ENCODE results near the gene CYB561.

CYB561 gene

DNA sequence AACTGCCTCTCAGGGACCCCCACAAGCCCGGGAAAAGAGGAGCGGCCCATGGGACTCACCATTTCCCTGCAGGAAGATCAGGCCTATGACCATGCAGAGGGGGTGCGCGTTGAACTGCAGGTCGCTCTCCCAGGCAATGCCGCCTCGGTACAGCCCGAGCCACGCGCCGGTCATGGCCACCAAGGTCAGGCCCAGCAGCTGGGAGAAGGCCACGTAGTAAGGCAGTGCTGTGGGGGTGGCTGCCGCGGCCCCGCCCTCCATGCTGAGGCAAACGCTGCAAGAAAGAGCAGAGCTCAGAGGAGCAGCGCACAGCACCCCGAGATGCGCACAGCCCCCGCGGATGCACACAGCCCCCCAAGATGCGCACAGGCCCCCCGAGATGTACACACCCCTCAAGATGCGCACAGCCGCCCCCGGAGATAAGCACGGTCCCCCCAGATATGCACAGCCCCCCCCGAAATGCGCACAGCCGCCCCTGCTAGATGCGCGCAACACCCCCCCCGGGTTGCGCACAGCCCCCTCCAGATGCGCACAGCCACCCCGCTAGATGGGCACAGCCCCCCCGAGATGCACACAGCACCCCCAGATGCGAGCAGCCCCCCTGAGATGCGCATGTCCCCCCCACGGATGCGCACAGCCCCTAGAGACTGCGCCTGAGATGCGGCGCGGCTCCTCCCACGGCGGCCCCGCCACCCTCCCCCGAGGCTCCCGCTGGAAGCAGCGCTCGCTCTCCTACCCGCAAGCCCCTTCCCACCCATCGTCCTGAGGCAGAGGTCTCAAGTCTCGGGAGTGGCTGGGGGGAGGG lies 8.6 kb downstream of the CYB561 start:
- in situ Hi-C loops (cut with MboI; ENCODE audit: low sequenced_read_pairs), result loop anchor here (10.0 to 25.0 kb wide), 2 partner anchors 167 to 400 kb away; partner anchors contain the start of genes FTSJ3, PSMC5, SMARCD2 and TACO1

DNA sequence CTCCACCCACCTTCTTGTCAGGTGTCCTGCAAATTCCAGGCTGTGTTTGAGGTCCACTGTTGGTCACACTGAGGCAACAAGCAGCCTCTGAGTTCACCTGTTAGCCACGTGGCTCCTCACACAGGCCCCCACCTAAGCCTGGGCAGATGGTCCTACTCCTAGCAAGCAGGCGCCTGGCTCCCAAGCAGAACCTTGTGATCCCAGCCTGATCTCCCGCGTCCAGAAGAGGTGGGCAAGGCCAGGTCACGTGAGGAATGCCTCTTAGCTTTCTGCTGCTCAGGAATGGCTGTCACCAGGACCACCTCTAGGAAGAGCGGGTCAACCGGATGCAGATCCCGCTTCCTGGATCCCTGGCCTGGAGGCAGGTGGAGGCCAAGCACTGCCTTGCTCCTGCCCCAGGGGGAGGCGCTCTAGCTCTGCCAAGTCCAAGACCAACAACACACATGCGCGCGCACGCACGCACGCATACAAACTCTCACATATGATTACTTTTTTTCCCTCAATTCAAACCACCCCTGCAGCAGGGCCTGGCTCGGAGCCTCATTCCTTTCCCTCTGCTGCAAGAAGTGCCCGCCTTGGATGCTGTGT lies 9.5 kb downstream of the CYB561 start:
- in situ Hi-C loops (cut with MboI; ENCODE audit: low sequenced_read_pairs), result loop anchor here (10.0 to 25.0 kb wide), 2 partner anchors 168 to 401 kb away; partner anchors contain the start of genes FTSJ3, PSMC5, SMARCD2 and TACO1

DNA sequence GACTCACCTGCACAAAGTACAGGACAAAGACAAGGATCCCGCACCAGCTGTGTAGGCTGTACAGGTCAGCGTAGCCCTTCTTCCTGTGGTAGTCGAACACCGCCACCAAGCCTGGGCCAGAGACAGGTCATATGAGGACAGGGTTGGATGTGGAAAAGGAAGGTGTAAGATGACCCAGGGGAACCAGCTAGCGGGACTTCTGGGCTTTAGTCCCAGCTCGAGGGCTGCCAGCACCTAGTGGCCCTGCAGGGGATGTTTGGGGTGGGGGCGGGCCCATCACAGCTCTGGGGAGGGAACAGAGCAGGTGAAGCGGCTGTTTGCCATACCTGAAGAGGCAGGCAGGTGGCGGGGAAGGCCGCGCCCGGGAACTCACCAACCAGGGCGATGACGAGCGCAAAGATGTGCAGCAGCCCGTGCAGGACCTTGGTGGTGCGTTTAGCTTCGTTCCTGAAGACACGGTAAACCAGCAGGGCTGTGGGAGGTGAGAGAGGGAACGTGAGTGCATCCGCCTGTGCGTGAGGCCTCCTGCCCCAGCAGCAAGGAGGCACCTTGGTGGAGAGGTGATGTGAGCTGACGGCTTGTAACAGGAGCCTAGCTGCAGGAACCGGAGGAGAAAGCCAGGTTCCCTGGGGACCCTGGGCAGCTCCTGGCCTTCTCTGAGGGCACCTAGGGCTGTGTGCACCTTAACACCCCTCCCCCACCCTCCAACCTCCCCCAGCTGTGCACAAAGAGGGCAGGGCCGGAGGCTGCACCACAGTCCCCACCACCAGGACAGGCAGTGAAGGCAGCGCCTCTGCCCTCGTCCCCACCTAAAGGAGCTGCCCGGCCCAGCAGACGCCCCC lies 10.2 kb downstream of the CYB561 start:
- in situ Hi-C loops (cut with MboI; ENCODE audit: low sequenced_read_pairs), result loop anchor here (10.0 to 25.0 kb wide), 2 partner anchors 169 to 401 kb away; partner anchors contain the start of genes FTSJ3, PSMC5, SMARCD2 and TACO1

DNA sequence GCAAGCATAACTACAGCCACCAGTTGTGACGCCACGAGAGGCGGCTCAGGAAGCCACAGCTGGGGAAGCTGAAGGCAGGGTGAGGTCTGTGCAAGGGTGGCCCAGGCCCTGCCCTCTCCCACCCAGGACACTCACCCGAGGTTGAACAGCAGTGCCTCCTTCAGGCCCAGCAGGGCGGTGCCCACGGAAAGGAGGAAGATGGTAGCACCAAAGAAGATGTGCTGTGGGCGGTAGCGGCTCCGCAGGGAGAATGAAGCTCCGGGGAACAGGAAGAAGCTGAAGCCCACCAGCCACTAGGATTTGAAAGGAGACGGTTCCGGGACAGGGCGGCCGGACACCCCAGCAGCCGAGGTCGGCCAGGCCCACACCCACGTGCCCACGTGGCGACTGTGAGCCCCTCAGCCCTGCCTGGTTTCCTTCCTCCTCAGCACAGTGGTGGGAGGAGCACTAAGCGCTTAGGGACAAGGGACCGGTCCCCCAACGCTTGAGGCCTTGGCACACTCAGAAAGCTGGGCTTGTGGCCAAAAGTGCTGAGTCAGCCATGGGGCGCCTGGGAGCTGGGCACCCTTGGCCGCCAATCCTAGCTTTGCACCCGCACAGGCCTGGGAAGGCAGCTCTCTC lies 11.0 kb downstream of the CYB561 start:
- in situ Hi-C loops (cut with MboI; ENCODE audit: low sequenced_read_pairs), result loop anchor here (10.0 to 25.0 kb wide), 2 partner anchors 170 to 402 kb away; partner anchors contain the start of genes FTSJ3, PSMC5, SMARCD2 and TACO1

DNA sequence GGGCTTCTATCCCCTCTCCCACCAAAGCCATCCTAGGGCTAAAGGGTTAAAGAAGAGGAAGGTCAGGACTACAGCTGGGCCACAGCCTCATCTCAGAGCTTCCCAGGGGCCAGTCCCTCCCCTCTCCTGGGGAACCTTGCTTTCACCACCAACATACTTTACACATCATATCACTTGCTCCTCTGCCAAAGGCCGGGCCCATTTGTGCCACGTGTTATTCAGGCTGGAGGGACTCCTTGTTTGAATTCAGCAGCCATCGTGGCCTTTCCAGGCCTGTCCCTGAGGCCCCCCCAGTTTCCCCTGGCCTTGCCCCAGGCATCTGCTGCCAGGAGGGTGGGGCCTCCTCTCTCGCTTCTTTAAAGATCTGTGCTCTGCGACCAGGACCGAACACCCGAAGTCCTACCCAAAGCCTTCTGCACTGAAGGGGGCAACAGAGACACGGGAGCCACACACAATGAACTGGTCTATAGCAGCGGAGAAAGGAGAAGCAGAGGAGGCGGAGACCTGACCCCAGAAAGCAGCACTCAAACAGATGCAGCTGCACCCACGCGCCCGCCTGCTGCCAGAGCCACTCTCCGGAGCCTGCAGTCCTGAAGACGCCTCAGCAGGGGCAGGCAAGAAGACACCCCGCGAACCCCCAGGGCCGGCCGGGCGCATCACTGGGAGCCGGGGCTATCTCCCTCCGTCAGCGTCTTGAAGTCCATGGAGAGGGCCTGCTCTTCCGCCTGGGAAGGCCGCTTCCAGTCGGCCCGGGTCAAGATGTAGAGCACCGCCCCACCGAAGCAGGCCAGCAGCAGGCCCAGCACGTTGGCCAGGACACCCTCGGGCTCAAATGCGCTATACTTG lies 12.1 kb downstream of the CYB561 start:
- in situ Hi-C loops (cut with MboI; ENCODE audit: low sequenced_read_pairs), result loop anchor here (10.0 to 25.0 kb wide), 2 partner anchors 171 to 403 kb away; partner anchors contain the start of genes FTSJ3, PSMC5, SMARCD2 and TACO1

DNA sequence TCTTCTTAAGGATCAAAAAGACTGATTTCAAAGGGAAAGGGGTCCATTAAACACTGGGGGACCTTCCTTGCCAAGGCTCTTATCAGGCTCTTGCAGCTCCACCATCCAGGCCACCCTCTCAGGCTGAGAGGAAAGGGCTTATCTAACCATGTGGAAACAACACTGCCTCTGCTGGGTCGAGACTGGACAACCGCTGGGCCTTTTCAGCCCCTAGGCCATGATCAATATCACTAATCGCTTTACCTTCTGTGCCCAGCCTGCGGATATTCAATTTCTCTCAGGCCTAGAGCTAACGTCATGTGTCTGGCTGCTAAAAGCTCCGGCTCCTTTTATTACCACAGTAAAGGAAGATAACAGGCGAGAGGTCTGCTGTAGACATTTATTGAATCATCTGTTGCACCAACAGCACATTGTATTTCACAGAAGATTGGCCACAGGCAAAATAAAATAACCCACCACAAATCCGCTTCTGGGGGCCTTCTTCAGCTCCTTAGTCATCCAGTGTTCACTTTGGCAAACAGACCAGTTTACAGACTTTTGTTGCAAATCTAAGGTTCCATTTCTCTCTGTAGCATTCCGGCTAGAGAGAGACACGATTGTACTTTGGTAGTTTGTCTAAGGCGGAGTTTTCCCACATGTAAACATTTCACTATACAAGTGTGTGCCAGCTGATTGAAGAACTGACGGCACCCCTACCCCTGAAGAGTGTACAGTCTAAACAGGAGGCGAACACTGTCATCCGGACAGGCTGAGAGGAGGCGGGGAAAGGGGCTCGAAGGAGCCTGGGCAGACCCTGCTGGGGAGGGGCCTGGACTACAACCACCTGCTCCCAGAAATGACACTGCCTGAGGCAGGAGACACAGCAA lies 13.9 kb downstream of the CYB561 start:
- in situ Hi-C loops (cut with MboI; ENCODE audit: low sequenced_read_pairs), result loop anchor here (10.0 to 25.0 kb wide), 2 partner anchors 173 to 405 kb away; partner anchors contain the start of genes FTSJ3, PSMC5, SMARCD2 and TACO1

DNA sequence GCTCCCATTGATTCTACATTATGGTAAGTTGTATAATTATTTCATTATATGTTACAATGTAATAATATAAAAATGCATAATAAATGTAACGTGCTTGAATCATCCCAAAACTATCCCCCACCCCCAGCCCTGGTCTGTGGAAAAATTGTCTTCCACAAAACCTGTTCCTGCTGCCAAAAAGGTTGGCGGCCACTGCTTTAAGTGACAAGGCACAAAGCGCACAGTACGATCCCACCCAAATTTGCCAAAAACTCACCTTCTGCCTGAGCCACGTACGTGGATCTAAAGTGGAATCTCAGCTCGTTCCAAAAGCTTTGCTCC lies 14.5 kb downstream of the CYB561 start:
- in situ Hi-C loops (cut with MboI; ENCODE audit: low sequenced_read_pairs), result loop anchor here (10.0 to 25.0 kb wide), 2 partner anchors 173 to 406 kb away; partner anchors contain the start of genes FTSJ3, PSMC5, SMARCD2 and TACO1

DNA sequence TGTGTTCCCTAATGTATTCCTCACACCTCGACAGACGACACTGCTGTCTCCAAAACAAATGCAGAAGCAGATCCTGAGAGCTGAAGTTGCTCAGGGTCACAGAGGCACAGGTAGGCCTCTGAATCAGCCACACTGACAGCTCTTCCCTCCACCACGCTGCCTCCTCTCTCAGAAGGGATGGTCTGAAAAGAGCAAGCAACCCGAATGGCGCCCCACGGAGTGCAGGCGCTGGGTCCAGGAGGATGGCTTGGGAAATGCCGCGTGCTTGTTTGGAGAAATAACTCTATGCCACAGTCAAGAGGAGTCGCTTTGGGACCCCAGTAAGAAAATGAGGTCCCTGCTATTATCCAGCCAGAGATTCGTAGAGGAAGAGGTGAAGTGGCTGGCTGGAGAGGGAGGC lies 15.9 kb downstream of the CYB561 start:
- in situ Hi-C loops (cut with MboI; ENCODE audit: low sequenced_read_pairs), result loop anchor here (10.0 to 25.0 kb wide), 2 partner anchors 175 to 407 kb away; partner anchors contain the start of genes FTSJ3, PSMC5, SMARCD2 and TACO1

DNA sequence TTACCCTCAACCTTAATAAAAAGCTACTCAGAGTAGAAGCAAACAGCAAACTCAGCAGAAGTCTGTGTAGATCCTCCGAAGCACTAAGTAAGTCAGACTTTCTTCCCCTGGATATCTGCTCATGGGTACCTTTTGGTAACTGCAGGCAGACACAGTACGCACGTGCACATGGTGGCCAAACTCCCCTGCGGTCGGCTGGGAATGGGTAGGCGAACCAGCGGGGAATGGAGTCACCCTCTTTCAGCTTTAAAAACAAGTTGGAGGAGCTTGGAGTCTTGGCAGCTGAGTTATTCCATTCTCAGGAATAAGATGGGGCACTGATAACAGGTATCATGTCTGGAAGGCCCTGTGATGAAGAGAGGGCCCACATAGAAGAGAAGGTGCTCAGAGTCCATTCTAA lies 16.3 kb downstream of the CYB561 start:
- in situ Hi-C loops (cut with MboI; ENCODE audit: low sequenced_read_pairs), result loop anchor here (10.0 to 25.0 kb wide), 2 partner anchors 175 to 408 kb away; partner anchors contain the start of genes FTSJ3, PSMC5, SMARCD2 and TACO1

DNA sequence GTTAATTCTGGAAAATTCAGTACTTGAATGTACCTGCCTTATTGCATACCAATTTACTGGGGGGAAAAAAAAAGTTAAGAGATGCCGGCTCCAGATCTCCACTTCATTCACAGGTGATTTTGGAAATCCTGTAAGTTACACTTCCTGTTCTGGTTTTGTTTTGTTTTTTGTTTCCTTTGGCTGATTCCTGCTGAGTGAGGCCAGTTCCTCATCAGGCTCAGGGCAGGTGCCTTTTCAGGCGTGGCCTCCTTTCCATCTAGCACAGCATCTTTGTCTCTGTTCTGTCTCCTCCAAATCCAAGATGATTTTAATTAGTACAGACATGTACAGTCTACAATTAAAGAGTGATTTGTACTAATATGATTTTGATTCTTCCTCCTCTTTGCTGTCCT lies 19.2 kb downstream of the CYB561 start:
- in situ Hi-C loops (cut with MboI; ENCODE audit: low sequenced_read_pairs), result loop anchor here (25.0 kb wide), 1 partner anchor 410 kb away; the partner anchor contains the start of genes FTSJ3, PSMC5 and SMARCD2

DNA sequence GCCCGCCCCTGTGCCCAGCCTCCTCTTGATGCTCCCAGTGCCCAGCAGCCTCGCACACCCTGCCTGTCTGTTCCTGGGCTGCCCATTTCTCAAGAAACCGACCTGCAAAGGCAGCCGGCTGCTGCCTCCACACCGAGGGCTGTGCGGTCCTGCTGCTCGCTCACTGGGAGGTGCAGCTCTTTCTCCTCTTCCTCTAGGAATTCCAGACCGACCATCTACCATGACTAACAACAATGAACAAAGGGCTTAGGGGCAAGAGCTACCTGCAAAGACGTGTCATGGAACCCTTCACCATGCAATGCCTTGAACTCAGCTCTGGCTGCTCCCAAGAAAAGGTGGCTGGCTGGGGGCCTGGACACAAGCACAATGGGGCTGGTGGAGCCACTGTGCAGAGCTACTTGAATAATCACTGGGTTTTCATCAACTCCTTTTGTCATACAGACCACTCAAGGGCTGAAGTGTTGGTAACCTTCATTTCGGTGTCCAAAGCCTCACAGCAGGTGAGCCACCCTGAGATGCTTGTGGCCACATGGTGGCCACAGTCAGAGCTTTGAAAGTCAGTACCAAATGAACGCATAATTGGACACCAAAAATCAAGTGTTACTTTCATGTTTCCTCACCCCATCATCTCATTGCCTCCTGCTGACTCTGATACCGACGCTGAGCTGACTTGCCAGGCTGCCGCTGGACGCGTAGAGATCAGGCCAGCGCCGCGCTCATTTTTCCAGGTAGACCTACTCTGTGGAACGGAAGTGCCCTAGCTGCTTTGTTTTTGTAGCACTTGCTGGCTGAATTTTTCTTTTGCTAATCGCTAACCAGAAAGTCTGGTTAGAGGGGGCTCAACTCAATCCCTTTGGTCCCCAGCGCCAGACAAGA lies 19.8 kb downstream of the CYB561 start:
- in situ Hi-C loops (cut with MboI; ENCODE audit: low sequenced_read_pairs), result loop anchor here (25.0 kb wide), 1 partner anchor 411 kb away; the partner anchor contains the start of genes FTSJ3, PSMC5 and SMARCD2

DNA sequence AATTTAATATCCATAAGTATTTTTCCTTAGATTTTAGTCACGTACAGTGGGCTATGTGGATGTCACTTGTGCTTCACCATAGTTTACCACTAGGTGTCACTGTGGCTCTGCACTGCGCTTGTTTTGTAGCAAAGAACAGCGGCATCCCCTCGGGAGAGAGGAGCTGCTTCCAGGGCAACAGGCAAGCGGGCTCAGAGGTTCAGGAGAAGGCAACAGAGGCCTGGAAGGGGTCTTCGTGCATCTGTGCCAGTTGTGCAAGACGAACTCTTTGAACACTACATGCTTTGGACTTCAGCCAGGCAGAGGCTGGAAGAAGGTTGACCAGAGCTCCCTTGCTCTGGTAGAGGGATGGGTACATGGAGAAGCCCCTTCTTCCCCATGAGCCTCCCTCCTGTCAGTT lies 20.6 kb downstream of the CYB561 start:
- in situ Hi-C loops (cut with MboI; ENCODE audit: low sequenced_read_pairs), result loop anchor here (25.0 kb wide), 1 partner anchor 412 kb away; the partner anchor contains the start of genes FTSJ3, PSMC5 and SMARCD2

DNA sequence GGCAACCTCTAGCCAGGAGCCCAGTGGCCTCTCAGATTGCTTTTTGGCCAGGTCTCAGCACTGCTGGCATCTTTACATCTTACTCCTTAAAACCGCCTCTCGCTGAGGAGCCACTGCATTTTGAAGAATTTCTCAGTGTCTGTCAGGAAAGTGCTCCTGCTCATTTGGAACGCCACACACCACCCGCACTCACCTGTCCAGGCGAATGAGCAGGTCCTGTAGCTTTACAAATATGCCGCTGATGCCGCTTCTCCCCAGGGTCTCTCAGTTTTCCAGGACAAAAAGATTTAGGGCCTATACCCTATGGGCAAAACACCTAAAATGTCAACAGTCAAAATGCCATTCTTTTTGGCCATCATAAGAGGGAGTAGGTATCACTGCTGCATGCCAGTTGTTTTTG lies 22.1 kb downstream of the CYB561 start:
- in situ Hi-C loops (cut with MboI; ENCODE audit: low sequenced_read_pairs), result no loop called here

DNA sequence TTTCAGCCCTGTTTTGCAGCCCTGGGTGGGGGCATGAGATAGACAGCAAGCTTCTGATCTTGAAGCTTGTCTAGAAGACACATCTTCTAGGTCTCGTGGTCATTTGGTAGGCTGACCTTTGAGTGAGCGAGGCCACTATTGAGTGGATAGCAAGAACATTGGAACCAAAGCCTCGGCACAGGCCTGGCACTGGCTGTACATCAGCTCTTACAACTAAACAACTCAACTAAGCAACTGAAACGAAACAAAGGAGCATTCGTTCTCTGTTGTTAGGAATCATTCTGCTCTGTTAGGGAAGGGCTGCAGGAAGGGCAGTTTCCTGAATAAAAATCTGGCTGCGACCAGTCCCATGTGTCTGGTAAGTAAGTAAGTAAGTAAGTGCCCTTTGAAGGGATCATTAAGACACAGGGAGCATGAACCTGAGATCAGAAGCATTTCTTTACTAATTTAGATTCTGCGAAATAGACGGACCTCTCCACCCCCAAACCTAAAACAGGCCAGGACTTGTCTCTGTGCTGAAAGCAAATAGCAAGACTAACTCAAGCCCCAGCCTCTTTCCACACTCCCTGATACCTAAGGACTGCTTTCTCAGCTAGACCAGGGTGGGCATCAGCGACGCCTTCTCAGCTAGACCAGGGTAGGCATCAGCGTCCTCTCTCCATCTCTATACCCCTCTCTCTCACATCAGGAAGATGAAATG lies 22.7 kb downstream of the CYB561 start:
- in situ Hi-C loops (cut with MboI; ENCODE audit: low sequenced_read_pairs), result no loop called here

DNA sequence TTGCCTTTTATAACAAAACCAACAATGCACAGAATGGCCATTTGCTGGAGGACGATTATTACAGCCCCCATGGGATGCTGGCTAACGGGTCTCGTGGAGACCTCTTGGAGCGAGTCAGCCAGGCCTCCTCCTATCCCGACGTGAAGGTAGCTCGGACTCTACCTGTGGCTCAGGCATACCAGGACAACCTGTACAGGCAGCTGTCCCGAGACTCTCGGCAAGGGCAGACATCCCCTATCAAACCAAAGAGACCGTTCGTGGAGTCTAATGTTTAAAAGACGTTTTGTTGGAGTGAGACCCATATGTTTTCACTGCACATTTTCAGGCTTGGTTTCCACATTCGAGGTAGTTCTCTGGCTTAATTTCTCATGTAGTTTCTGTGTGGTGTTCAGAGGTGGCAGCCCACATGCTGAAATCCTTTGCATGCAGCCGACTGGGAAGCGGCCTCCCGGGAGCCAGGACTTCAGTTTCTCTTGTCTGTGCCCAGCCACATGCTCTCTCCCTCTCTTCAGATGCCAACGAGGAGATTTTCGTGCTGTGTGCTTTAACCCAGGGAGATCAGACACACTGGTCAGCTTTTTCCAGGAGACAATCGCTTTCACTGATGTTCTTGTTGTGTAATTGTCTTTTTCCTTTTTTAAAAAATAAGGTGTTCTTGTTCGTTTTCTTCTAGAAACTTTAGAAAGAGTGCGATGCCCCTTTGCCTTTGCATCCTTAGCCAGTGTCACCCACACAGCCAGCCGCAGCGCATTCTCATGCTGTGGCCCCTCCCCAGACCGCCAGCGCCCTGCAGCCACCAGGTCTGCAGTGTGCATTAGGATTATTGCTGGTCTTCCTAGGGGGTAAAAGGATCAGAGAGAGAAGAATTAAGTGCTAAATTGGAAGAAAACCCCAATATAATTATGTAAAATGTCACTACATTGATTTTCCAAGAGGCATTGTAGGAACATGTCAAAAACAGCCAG lies 24.1 kb downstream of the CYB561 start:
- in situ Hi-C loops (cut with MboI; ENCODE audit: low sequenced_read_pairs), result no loop called here
